HepG2 (cell line): ENCODE measurements around the gene B4GALT4. TPM values are rescaled to one million over a fixed set of nuclear protein-coding genes. Genes with fewer than 3 reads are reported as not detected.

Source experiments
- ATAC-seq: fragments of 200-7000 bp; cut with Tn5 transposase; 3 replicates; pipeline ENCODE4 v1.9.1; 2020; ENCODE audit warnings: mild to moderate bottlenecking, moderate library complexity
- BruUV-seq: library from RNA; stranded (reverse); fragments of 400-500 nt; replicated peaks from 2 replicates; lab custom pipeline; 2021; lab: Mats Ljungman, UMichigan
- CTCF ChIA-PET: fragments of 300-600 bp; formaldehyde crosslinking; extraction: SDS; loops from one replicate; lab custom pipeline; 2021; ENCODE audit warnings: low total read pairs, inconsistent platforms, low intra/inter-chr PET ratio; lab: Yijun Ruan, JAX
- POLR2A ChIA-PET: fragments of 350-600 bp; sonication (Branson Sonifier 250); formaldehyde crosslinking; loops from one replicate; lab custom pipeline; 2020; ENCODE audit warnings: antibody characterized with exemption, inconsistent platforms; lab: Yijun Ruan, JAX
- DNase-seq: peaks from one replicate; pipeline ENCODE4 v3.0.0-alpha.2; 2015; ENCODE audit warnings: low spot score
- FAIRE-seq: peaks from 3 replicates; lab custom pipeline; 2011; peaks lifted over from hg19 to GRCh38; lab: Jason Lieb, UNC
- H2AFZ ChIP-seq: one replicate; pipeline ENCODE4 v1.6.1; 2011; ENCODE audit warnings: low read length, inconsistent platforms
- H3K27ac ChIP-seq: fragments of 300-600 bp; 3 replicates; pipeline ENCODE4 v1.8.0; 2011; ENCODE audit warnings: mixed run types, mild to moderate bottlenecking, mixed read lengths, low read length, inconsistent platforms; ENCODE audit not compliant: insufficient read depth; ENCODE audit errors: extremely low read length
- H3K27me3 ChIP-seq, 2 experiments: fragments of 200-600 bp in 1 of 2; 2 replicates in 1 of 2; 3 replicates in 1 of 2; pipeline versions ENCODE4 v1.6.0 to v1.8.0; 2011; ENCODE audit warnings: low read length in 2 of 2, mild to moderate bottlenecking in 2 of 2, moderate library complexity in 2 of 2, inconsistent platforms in 1 of 2; ENCODE audit not compliant: insufficient read depth in 2 of 2, control insufficient read depth in 1 of 2
- H3K36me3 ChIP-seq, 2 experiments: fragments of 200-600 bp in 1 of 2; replicated peaks in 1 of 2; 2 replicates in 1 of 2; 3 replicates in 1 of 2; pipeline versions ENCODE4 v1.5.1 to v1.8.0; 2011; ENCODE audit warnings: low read length in 2 of 2, inconsistent platforms in 1 of 2; ENCODE audit not compliant: insufficient read depth in 2 of 2, control insufficient read depth in 1 of 2
- H3K4me1 ChIP-seq: 2 replicates; pipeline ENCODE4 v1.5.1; 2012; ENCODE audit warnings: low read length, inconsistent platforms; ENCODE audit not compliant: insufficient read depth
- H3K4me2 ChIP-seq: 2 replicates; pipeline ENCODE4 v1.6.0; 2011; ENCODE audit warnings: low read depth, low read length, inconsistent platforms
- H3K4me3 ChIP-seq, 3 experiments: fragments of 200-600 bp in 1 of 3; sonication (generic), shearing (Covaris generic) in 1 of 3; replicated peaks in 1 of 3; 2 replicates each; pipeline ENCODE4 v1.5.1; 2011 to 2016; ENCODE audit warnings: low read length in 3 of 3, inconsistent platforms in 2 of 3, low read depth in 2 of 3, mild to moderate bottlenecking in 2 of 3, control low read depth in 1 of 3, mixed read lengths in 1 of 3; ENCODE audit not compliant: insufficient read depth in 1 of 3
- H3K79me2 ChIP-seq: one replicate; pipeline ENCODE4 v1.6.1; 2011; ENCODE audit warnings: low read length, inconsistent platforms; ENCODE audit not compliant: insufficient read depth
- H3K9ac ChIP-seq: 2 replicates; pipeline ENCODE4 v1.6.0; 2011; ENCODE audit warnings: mild to moderate bottlenecking, low read depth, low read length, inconsistent platforms; ENCODE audit not compliant: insufficient read depth
- H3K9me3 ChIP-seq: 2 replicates; pipeline ENCODE4 v1.5.1; 2012; ENCODE audit warnings: mild to moderate bottlenecking, low read length
- H4K20me1 ChIP-seq: 2 replicates; pipeline ENCODE4 v1.6.0; 2011; ENCODE audit warnings: inconsistent platforms, mild to moderate bottlenecking, low read length, moderate library complexity; ENCODE audit not compliant: insufficient read depth
- ATF1 ChIP-seq: IDR thresholded peaks from 2 replicates; pipeline ENCODE4 v1.6.1; 2016; ENCODE audit warnings: mild to moderate bottlenecking, control low read depth
- CEBPZ ChIP-seq: IDR thresholded peaks from 2 replicates; pipeline ENCODE4 v1.6.1; 2012; ENCODE audit warnings: low read length, improper control_type of control experiment
- HBP1 ChIP-seq: IDR thresholded peaks from 2 replicates; pipeline ENCODE4 v1.6.1; 2016; ENCODE audit warnings: low read depth, control low read depth
- MAFK ChIP-seq, 2 experiments: IDR thresholded peaks in 1 of 2; conservative IDR thresholded peaks in 1 of 2; 2 replicates each; pipeline ENCODE4 v1.6.1; 2011; ENCODE audit warnings: improper control_type of control experiment in 2 of 2, low read length in 2 of 2
- MBD4 ChIP-seq: IDR thresholded peaks from 2 replicates; pipeline ENCODE4 v1.6.1; 2012; ENCODE audit warnings: low read length, inconsistent platforms, borderline replicate concordance
- NFE2L2 ChIP-seq: fragments of 150-350 bp; IDR thresholded peaks from 2 replicates; pipeline ENCODE4 v1.6.1; 2014; ENCODE audit warnings: low read length
- PHF20 ChIP-seq: sonication (generic); formaldehyde crosslinking; IDR thresholded peaks from 2 replicates; pipeline ENCODE4 v1.5.0; 2020; ENCODE audit warnings: mild to moderate bottlenecking, missing genetic modification reagents
- POLR2G ChIP-seq: fragments of 200-400 bp; formaldehyde crosslinking; IDR thresholded peaks from 2 replicates; pipeline ENCODE4 v1.6.1; 2018; ENCODE audit warnings: mild to moderate bottlenecking, low read depth, low read length, moderate library complexity
- THAP9 ChIP-seq: sonication (generic); formaldehyde crosslinking; IDR thresholded peaks from 2 replicates; pipeline ENCODE4; 2020; ENCODE audit warnings: missing genetic modification reagents, mild to moderate bottlenecking, borderline replicate concordance
- ZC3H13 ChIP-seq: sonication (generic); formaldehyde crosslinking; IDR thresholded peaks from 2 replicates; pipeline ENCODE4 v1.8.1; 2023; ENCODE audit warnings: mild to moderate bottlenecking, missing genetic modification reagents, moderate library complexity
- ZNF12 ChIP-seq: sonication (generic); formaldehyde crosslinking; IDR thresholded peaks from 2 replicates; pipeline ENCODE4 v1.5.0; 2020; ENCODE audit warnings: missing genetic modification reagents
- ZSCAN20 ChIP-seq: sonication (generic); formaldehyde crosslinking; IDR thresholded peaks from 2 replicates; pipeline ENCODE4 v1.4.0; 2020; ENCODE audit warnings: missing genetic modification reagents, mild to moderate bottlenecking, borderline replicate concordance
- WGBS: methylation state at CpG from one replicate; pipeline ENCODE4 v1.1.6; 2017; ENCODE audit warnings: low lambda C conversion rate; 5-methylcytosine and 5-hydroxymethylcytosine counted together
- in situ Hi-C: cut with HindIII; loops from 2 replicates; pipeline ENCODE4 v1.10.0; 2017; ENCODE audit warnings: low pct_unique_long_range_greater_than_20kb; ENCODE audit not compliant: extremely low pct_ligation_motif_present
- intact Hi-C: fragments of 100-400 bp; cut with micrococcal nuclease; formaldehyde crosslinking; loops from one replicate; pipeline ENCODE4 v1.10.0; 2022; ENCODE audit not compliant: unreplicated experiment
- polyA plus RNA-seq, 8 experiments: library from polyadenylated mRNA; depleted of rRNA in 3 of 8; stranded (reverse) in 7 of 8; unstranded in 1 of 8; fragments of >200 nt; fragmentation: Illumina TruSeq in 4 of 8; extraction: Trizol in 4 of 8; gene quantifications; 2 replicates each; pipeline versions ENCODE4 v1.2.1 to v1.2.3, GENCODE V29; 2011 to 2016; ENCODE audit warnings: low read depth in 4 of 8, missing spikeins in 1 of 8, mixed read lengths in 1 of 8; ENCODE audit not compliant: insufficient read depth in 1 of 8
- total RNA-seq, 5 experiments: library from RNA; depleted of rRNA; stranded (reverse); fragments of >200 nt; fragmentation: Illumina TruSeq; extraction: Trizol; gene quantifications; 2 replicates each; pipeline ENCODE4 v1.2.3, GENCODE V29; 2016; ENCODE audit warnings: low read depth in 1 of 5

The B4GALT4 gene
- total and polyA plus RNA-seq, 2 of the 13 experiments (the other 11 are each of a cell fraction or from before 2014, with no cell fraction given) = 16.9 to 29.0 TPM

GRCh38 chr3:119191800-119192199 is 48.9 kb downstream of the B4GALT4 start:
- ATAC-seq (no peak), DNase-seq (no peak), FAIRE-seq (no peak)
- Histone ChIP-seq H2AFZ (no peak overlapping the region), H4K20me1 (no peaks in the 10 kb centered on the region), H3K9ac (no peak overlapping the region), H3K79me2 (no peaks in the 10 kb centered on the region), H3K9me3 (no peaks in the 10 kb centered on the region), H3K4me2 (no peak overlapping the region), H3K4me1 (no peaks in the 10 kb centered on the region), H3K4me3 (no peak overlapping the region), H3K27me3 (no peaks in the 10 kb centered on the region), H3K27ac (no peak overlapping the region), H3K36me3 (no peaks in the 10 kb centered on the region)
- peak; percentile 79 for TF ChIP-seq NFE2L2
- no peak for TF ChIP-seq ZNF12 (CRISPR knock-in tag)
- TF ChIP-seq MBD4 = no peak
- no peak for TF ChIP-seq ZSCAN20 (CRISPR knock-in tag)
- TF ChIP-seq ATF1 = no peak
- TF ChIP-seq HBP1 = no peak
- TF ChIP-seq POLR2G = no peak
- no peak for TF ChIP-seq THAP9
- TF ChIP-seq PHF20 = no peak
- TF ChIP-seq ZC3H13 (CRISPR knock-in tag) = no peak
- TF ChIP-seq CEBPZ = no peak
- 0 out of 4 replicates have a peak, but pooled peaks of 1 of the 2 experiments have one; percentile 23 for TF ChIP-seq MAFK (conservative IDR thresholded peaks at IDR 0.05 in 1 of 2, IDR thresholded peaks at IDR 0.05 in 1 of 2; ENCODE audit: low read length in 2 of 2)
- ChIA-PET CTCF (no interaction called here), POLR2A (no interaction called here)
- in situ Hi-C loops (no loop called here), intact Hi-C loops (no loop called here)
- BruUV-seq = no TSS peak
- 3% methylated on average over 1 of the region's 1 CpG for WGBS
